ENCODE data around the gene OR51A4.
"Not testable (repeated sequence)": the region's sequence is repeated elsewhere in the genome, so short reads cannot be mapped to it uniquely, and the experiment has no call there.

GRCh38 chr11:4955613-4956012 is 8.2 kb upstream of the OR51A4 start, which contains the start of gene OR51A2:
- TF ChIP-seq CTCF (IDR thresholded peaks at IDR 0.05); ZFX (IDR thresholded peaks at IDR 0.05; ENCODE audit: borderline replicate concordance): not testable (repeated sequence)
